ENCODE data around the gene FBXO28. TPM values are rescaled to one million over a fixed set of nuclear protein-coding genes. Genes with fewer than 3 reads are reported as not detected.
"Not testable (repeated sequence)": the region's sequence is repeated elsewhere in the genome, so short reads cannot be mapped to it uniquely, and the experiment has no call there.

Gene FBXO28
- total RNA-seq, result 31.8 TPM

GRCh38 chr1:224113918-224114786 lies at the start of gene FBXO28:
Gene FBXO28, plus strand, starts transcription at chr1:224114111. Its CDS starts 19 bp downstream, at chr1:224114130.
- peak; percentile 97 for DNase-seq (ENCODE audit: low spot score)

GRCh38 chr1:224064150-224064549 lies 49.8 kb upstream of the FBXO28 start:
- no peak for DNase-seq (ENCODE audit: low spot score)

GRCh38 chr1:224065455-224065854 lies 48.5 kb upstream of the FBXO28 start:
- DNase-seq (ENCODE audit: low spot score), result no peak

- DNase-seq (ENCODE audit: low spot score), result no peak
Observed at GRCh38 chr1:224067207-224067606, 46.7 kb upstream of the FBXO28 start.

GRCh38 chr1:224067621-224068457 lies 46.1 kb upstream of the FBXO28 start:
- DNase-seq (ENCODE audit: low spot score), result no peak

- DNase-seq (ENCODE audit: low spot score), result no peak
Observed at GRCh38 chr1:224068458-224069072, 45.3 kb upstream of the FBXO28 start.

- DNase-seq (ENCODE audit: low spot score), result no peak
Observed at GRCh38 chr1:224069138-224069537, 44.8 kb upstream of the FBXO28 start.

- DNase-seq (ENCODE audit: low spot score), result no peak
Observed at GRCh38 chr1:224070521-224070920, 43.4 kb upstream of the FBXO28 start.

GRCh38 chr1:224076407-224076806 lies 37.5 kb upstream of the FBXO28 start:
- no peak for DNase-seq (ENCODE audit: low spot score)

GRCh38 chr1:224079644-224080043 lies 34.3 kb upstream of the FBXO28 start:
- not testable (repeated sequence) for DNase-seq (ENCODE audit: low spot score)

- no peak for DNase-seq (ENCODE audit: low spot score)
Observed at GRCh38 chr1:224080115-224080774, 33.7 kb upstream of the FBXO28 start.

- DNase-seq (ENCODE audit: low spot score), result no peak
Observed at GRCh38 chr1:224081604-224082003, 32.3 kb upstream of the FBXO28 start.

GRCh38 chr1:224082146-224082545 lies 31.8 kb upstream of the FBXO28 start:
- no peak for DNase-seq (ENCODE audit: low spot score)

- DNase-seq (ENCODE audit: low spot score), result no peak
Observed at GRCh38 chr1:224084867-224085266, 29.0 kb upstream of the FBXO28 start.

- no peak for DNase-seq (ENCODE audit: low spot score)
Observed at GRCh38 chr1:224085421-224086108, 28.3 kb upstream of the FBXO28 start.

- no peak for DNase-seq (ENCODE audit: low spot score)
Observed at GRCh38 chr1:224087286-224087794, 26.6 kb upstream of the FBXO28 start.

- no peak for DNase-seq (ENCODE audit: low spot score)
Observed at GRCh38 chr1:224089583-224089982, 24.3 kb upstream of the FBXO28 start.

GRCh38 chr1:224090116-224090515 lies 23.8 kb upstream of the FBXO28 start:
- no peak for DNase-seq (ENCODE audit: low spot score)

GRCh38 chr1:224092111-224092510 lies 21.8 kb upstream of the FBXO28 start:
- no peak for DNase-seq (ENCODE audit: low spot score)

- DNase-seq (ENCODE audit: low spot score), result no peak
Observed at GRCh38 chr1:224092601-224093000, 21.3 kb upstream of the FBXO28 start.

- DNase-seq (ENCODE audit: low spot score), result no peak
Observed at GRCh38 chr1:224095339-224095738, 18.6 kb upstream of the FBXO28 start.
